H1 (cell line): ENCODE measurements around the gene PUS3. TPM values are rescaled to one million over a fixed set of nuclear protein-coding genes. Genes with fewer than 3 reads are reported as not detected.

Experiments
- CHD2 ChIP-seq: IDR thresholded peaks from 2 replicates; pipeline ENCODE4 v1.6.1; 2012; ENCODE audit warnings: low read length, improper control_type of control experiment
- EZH2 ChIP-seq: fragments of 200-600 bp; sonication (generic); IDR thresholded peaks from 2 replicates; pipeline ENCODE4 v1.7.1; 2012; ENCODE audit warnings: low read depth, mild to moderate bottlenecking, moderate library complexity, low read length, inconsistent platforms; ENCODE audit not compliant: severe bottlenecking
- PHF8 ChIP-seq: fragments of 200-600 bp; sonication (generic); conservative IDR thresholded peaks from 2 replicates; pipeline ENCODE4 v1.7.1; 2012; ENCODE audit warnings: low read depth, mild to moderate bottlenecking, inconsistent platforms, low read length, moderate library complexity
- SAP30 ChIP-seq: fragments of 300-600 bp; sonication (generic); IDR thresholded peaks from 2 replicates; pipeline ENCODE4 v1.7.1; 2012; ENCODE audit warnings: low read length, moderate library complexity, mild to moderate bottlenecking, inconsistent platforms; ENCODE audit not compliant: insufficient read depth, insufficient replicate concordance
- USF2 ChIP-seq: IDR thresholded peaks from 2 replicates; pipeline ENCODE4 v1.6.1; 2011; ENCODE audit warnings: low read length, improper control_type of control experiment
- polyA plus RNA-seq, 7 experiments: library from polyadenylated mRNA; depleted of rRNA in 3 of 7; stranded (reverse) in 5 of 7; unstranded in 2 of 7; fragments of >200 nt in 5 of 7; fragments of 200-250 nt in 2 of 7; gene quantifications; 1 replicate in 5 of 7; 2 replicates in 1 of 7; 4 replicates in 1 of 7; pipeline versions ENCODE4 v1.2.1 to v1.2.3, GENCODE V29; 2011 to 2013; ENCODE audit warnings: missing spikeins in 2 of 7, mixed read lengths in 2 of 7
- total RNA-seq: library from RNA; stranded (reverse); fragmentation: NEBNext Ultra II Directional; extraction: Animal tissue kit (Norgen Biotek cat#: 25700); gene quantifications from 2 replicates; pipeline ENCODE4 v1.2.1, GENCODE V29; 2021

PUS3 gene
- total and polyA plus RNA-seq, 2 of the 8 experiments (the other 6 are each of a cell fraction or from before 2014, with no cell fraction given): 8.7 to 22.6 TPM

DNA sequence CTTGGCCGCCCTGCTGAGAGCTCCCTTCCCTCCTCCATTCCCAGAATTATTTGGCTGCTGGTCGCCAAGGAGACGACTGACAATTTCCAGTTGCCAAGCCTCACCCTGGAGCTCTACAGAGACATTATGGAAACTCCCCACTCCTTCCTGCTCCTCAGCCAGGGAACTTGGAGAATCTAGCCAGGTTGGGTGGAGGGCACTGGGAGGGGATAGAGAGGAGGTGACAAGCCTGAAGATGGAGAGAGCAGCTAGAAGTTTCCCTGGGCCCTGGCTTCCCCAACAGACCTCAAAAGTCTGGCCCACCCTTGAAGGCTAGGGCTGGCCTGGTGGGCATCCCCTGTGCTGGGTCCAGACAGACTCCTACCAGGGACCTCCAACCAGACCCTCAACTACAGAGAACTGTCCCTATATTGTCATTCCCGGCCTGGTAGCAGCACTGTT lies 36.1 kb upstream of the PUS3 start (continued):
- TF ChIP-seq EZH2: no peak
- no peak for TF ChIP-seq CHD2
- TF ChIP-seq SAP30: no peak
- TF ChIP-seq PHF8: no peak
- TF ChIP-seq USF2: no peak
